CD4-positive, alpha-beta T cell treated with Interleukin-4 for 4 hours (primary cell): Measurements from ENCODE around the gene SEMA6C.

Experiments
- DNase-seq: peaks from one replicate; pipeline ENCODE4 v3.0.0-alpha.2; 2020

The SEMA6C gene

DNA sequence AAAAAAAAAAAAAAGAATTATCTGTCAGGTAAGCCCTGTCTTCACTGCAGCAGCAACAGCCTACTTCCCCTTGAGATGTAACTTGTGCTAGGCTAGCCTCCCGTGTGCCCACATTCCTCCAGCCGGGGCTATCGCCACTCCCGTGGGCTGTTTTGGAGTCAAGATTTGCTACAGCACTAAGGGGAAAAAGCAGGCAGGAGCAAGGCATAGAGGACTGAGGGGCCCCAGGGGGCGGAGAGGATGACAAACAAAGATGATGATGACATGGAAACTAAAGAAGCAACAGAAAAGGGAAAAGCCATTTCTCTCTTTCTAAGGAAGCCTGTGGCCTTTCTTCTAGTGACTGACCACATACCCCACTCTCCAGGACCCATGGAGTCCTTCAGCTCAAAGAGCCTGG lies 11.9 kb upstream of the SEMA6C start:
- peak; percentile 12 for DNase-seq

DNA sequence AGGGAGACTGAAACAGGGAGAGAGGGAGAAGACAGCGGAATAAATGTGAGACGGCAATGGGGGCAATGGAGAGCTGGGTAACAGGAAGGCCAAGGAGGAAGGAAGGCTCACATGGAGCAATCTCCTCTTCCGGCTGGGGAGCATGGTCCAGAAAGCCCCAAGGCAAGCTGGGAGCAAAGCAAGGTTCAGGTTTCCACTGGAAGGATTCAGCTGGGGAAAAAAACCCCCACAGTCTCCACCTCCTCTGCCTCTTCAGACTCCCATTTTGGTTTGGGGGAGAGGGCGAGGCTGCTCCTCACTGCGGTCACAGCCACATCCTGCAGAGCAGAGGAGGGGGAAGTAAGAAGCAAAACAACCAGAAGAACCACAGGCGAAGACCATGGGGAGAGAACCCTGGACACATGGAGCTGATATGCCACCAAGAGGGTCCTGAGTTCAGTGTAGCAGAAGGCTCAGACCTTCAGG lies 10.7 kb upstream of the SEMA6C start:
- DNase-seq = peak; percentile 67

GRCh38 chr1:151156515-151156819 lies 10.0 kb upstream of the SEMA6C start, which contains the start of gene TNFAIP8L2:
Gene TNFAIP8L2 (plus strand): TSS chr1:151156649. CDS start chr1:151158698, 2,049 bp downstream.
- DNase-seq = peak; percentile 76

GRCh38 chr1:151147665-151148064 lies 1.2 kb upstream of the SEMA6C start:
- no peak for DNase-seq

- no peak for DNase-seq
Measured at GRCh38 chr1:151147132-151147503, 687 bp upstream of the SEMA6C start.

- no peak for DNase-seq
Measured at GRCh38 chr1:151146072-151146411, 389 bp downstream of the SEMA6C start.

DNA sequence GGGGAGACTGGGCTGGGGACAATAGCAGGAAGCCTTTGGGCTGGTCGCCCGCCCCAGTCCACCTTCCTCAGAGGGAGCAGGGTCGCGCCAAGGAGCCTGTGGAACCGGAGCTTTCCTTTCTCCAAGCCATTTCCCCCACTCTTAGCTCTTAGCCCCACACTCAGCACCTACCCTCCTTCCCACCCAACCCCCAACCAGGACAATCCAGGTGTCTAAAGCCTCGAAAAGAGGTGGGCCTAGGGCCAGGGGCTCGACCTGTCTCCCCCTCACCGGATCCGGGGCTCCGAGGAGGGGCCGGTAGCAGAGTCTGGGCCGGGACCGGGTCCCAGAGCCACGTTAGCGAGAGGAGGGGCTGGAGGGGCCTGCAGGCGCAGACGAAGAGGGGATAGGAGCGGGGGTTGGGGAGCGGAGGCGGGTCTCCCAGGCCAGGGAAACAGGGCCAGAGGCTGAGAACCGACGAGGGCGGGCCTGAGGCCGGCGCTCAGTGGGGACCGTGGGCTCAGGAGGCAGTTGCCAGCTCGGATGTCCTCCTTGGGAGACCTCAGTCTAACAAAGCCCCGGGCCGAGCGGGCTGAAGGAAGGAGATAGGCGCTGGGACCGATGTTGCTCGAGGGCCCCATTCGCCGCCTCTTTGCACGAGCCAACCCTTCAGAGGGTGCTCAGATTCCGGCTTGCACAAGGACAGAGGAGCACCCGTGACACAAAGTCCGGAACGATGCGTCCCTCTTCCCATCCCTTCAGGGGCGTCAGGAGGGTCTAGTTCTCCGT lies 943 bp downstream of the SEMA6C start:
- DNase-seq = no peak

DNA sequence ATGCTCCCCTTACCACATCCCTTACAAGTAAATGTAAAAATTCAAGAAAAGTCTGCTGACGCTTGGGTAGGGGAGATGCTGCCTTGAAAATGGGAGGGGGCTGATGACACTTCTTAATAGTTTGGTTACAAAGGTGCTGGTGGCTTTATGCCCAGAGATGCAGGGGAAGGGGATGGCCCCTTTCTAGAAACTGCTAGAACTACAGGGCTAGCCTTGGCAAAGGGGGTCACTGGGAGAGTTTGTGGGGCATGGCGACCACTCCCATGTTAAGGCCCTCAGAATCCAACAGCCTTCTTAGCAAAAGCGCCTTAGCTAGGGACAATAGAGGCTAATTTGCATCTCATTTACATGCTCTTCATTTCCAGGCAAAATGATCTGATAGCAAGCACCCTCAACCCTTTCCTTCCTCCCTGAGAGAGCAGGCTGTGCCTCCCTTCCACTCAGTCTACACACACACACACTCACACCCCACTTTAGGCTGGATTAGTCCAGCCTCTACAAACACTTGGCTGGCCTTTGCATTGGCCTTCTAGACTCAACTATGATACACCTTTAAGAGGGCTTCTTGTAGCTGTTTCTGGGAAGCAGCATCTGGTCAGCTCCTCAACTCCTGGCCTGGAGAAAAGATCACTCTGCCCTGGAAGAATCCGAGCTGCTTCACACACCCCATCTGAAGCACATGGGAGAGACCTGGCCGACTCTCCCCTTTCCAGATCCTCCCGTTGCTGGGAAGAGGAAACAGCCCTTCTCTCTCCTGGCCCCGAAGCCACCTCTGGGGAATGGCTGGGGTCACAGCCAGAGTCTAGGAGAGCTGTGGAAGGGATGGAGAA lies 1.7 kb downstream of the SEMA6C start:
- DNase-seq = no peak

- no peak for DNase-seq
Measured at GRCh38 chr1:151143986-151144385, 2.4 kb downstream of the SEMA6C start.

DNA sequence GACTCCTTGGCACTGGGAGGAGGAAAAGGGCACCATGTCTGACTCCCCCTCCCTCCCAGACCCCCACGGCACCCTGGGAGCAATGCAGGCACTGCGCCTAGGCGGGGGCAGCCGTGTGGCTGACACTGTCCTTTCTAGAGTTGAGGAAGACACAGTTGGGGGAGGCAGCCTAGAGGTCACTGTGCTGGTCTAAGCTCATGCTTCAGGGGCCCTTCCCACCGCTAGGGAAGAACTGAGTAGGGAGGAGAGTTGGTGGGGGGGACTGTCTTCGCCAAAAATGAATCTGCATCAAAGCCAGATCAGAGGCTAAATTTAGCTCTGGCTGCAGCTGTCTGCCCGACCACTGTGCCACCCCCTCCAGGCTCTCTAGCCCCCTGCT lies 3.4 kb downstream of the SEMA6C start:
- no peak for DNase-seq

DNA sequence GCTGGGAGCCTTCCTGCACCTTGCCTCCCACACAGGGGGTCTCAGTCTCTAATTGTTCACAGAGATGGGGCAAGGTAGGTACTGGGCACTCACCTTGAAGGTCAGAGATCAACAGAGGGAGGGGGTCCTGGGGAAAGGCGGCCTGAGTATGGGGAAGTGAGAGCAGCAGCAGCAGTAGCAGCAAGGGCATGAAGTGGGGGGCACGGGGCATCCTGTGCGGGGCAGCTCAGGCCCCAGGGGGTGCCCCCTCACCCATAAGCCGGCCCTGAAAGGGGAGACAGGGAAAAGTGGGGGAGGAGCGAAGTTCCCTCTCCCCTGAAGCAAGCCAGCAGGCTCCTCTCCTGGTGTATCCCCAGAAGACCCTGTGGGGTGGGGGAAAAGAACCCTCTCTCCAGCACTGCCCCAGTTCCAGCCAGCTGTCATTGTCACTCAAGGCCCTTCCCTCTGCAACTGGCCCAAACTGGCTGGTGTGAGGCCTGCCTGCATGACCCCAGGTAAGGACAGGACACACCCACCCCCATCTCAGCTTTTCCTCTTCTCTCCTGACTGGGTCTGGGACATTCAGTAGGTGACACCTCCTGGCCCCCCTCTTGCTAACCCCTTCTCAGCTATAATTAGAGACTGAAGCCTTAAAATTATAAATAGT lies 3.9 kb downstream of the SEMA6C start:
- DNase-seq = no peak

GRCh38 chr1:151137789-151138188 lies 8.6 kb downstream of the SEMA6C start:
- no peak for DNase-seq

DNA sequence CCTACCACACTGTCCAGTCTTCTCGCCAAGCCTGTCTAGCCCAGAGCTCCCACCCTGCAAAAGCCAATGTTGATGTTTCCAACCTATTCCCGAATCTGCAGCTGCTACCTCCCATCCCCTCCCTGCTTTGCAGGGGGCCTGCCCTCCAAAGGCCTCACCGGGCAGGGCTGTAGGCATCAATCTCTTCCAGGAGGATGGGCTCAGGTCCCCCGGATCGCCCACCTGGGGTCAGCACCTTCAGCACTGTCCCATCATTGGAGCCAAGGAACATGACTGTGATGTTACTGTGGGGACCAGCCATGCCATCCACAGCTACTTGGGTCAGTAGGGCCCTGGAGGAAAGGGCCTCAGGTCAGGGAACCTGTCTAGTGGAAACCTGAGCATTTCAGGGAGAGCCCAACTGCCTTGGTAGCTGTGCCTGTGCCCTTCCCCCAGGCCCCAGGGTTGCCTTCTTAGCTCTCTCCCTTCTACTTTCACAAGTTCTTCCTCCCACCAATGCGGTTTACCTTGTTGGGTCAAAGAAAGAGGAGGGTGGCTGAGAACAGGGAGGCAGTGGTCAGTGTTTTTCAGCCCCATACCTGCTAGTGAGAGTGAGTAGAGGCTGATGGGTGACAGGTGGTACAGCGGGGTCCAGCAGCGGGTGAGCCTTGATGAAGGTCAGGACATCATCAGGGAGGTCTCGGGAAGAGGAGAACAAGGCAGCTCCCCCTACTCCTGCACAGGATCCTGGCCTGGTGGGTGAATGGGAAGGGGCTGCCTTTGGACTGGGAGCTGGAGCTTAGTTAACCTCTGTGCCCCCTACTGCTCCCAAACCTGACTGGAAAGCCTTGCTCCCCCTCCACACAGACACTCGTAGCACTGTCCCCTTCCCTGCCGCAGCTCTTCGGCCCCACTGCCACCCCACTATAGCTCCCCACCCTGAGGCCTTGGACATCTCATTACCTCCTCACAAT lies 10.7 kb downstream of the SEMA6C start:
- DNase-seq = no peak

GRCh38 chr1:151134991-151135390 lies 11.4 kb downstream of the SEMA6C start:
- no peak for DNase-seq

GRCh38 chr1:151134396-151134795 lies 12.0 kb downstream of the SEMA6C start:
- DNase-seq = no peak

- DNase-seq = no peak
Measured at GRCh38 chr1:151133018-151133806, 13.2 kb downstream of the SEMA6C start.

- DNase-seq = no peak
Measured at GRCh38 chr1:151132335-151133017, 14.0 kb downstream of the SEMA6C start.

GRCh38 chr1:151131701-151132334 lies 14.6 kb downstream of the SEMA6C start:
- DNase-seq = no peak

DNA sequence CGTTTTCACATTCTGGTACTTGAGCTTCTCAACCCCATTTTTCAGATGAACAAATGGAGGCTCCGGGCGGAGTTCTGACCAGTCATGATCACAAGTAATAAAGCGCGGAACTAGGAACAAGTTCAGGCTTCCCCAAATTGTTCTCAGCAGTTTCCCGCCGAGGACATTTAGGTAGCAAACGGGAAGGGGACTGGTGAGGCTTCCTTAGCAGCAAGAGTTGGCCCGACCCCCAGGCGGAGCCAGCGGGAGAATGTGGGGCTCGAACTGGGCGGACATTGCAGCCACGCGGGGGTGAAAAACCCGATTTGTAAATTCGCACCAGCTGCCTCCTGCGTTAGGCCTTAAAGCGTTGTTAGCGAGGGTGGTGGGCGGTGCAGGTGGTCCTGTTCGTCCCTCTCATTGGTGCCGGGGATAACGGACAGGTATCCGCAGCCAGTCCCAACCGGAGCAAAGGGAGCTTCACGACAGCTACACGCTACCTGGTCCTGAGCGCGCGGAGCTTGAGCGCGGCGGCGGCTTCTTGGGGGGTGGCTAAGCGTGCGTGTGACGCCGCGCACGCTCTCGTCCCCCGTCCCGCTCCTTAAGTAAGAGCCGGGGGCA lies 15.3 kb downstream of the SEMA6C start:
- peak; percentile 74 for DNase-seq

DNA sequence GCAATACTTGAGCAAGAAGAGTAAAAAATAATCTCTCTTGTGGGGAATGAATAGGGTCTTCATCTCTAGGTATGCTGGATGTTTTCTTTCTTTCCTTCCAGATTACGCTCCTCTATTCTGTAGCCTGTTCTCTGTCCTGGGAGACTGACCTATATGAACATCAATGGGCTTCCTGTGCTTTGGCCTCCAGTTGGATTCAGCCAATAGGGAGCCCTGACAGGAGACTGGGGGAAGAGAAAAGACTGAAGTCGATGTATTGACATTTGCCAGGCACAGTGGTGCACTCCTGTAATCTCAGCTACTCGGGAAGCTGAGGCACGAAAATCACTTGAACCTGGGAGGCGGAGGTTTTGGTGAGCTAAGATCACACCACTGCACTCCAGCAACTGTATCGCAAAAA lies 17.6 kb downstream of the SEMA6C start:
- no peak for DNase-seq
